Measurements from ENCODE around the gene UST.

UST gene

DNA sequence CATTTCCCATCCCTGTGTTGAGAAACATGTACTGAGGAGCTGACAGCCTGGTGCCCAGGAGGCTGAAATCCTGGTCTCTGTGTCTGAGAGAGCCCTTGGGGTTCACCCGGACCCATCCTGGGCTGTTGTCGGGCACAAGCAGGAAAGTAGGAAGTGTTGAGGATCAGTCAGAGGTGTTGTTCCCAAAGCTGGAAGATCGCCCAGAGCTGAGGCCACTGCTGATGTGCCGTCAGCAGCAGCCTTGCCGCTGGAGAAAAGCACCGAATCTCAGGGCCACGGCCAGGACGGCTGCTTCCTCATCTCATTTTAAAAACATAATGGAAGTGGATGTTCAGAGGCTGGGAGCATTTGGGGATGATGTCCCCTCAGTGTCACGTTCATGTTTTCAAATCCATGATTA, 218.5 kb downstream of the UST start:
- Histone ChIP-seq H3K36me3 (no peaks in the 10 kb centered on the region), H3K9me3 (no peaks in the 10 kb centered on the region), H3K4me1 (no peaks in the 10 kb centered on the region), H3K4me3 (ENCODE audit: low read depth, low read length) (no peak overlapping the region), H3K27me3 (peaks cover 20% of the 10 kb centered on the region)
- DNase-seq = no peak
- no peak for TF ChIP-seq CTCF (IDR thresholded peaks at IDR 0.05; ENCODE audit: low read depth, low read length)

DNA sequence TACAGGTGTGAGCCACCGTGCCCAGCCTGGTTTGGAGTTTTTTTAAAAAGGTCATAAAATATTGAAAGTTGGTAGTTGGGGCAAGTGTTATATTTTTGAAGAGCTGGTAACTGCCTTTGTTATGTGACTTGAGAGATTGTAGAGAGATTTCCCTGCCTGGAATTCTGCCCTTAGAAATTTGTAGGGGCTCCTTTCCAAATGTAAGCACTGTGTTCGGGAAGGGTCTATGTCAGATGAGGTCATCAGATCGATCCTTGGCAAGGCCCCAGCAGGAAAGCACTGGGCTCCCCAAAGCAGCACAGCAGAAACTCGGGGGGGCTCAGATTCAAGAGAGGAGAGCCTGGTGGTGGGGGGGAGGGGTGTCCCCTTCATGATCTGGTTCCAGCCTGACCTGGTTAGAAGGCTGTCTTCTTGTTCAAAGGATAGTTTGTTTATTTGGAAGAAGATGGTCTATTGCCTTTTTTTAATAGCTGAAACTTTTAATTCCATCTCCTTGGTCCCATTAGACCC, 220.2 kb downstream of the UST start:
- no peaks in the 10 kb centered on the region for H3K4me1 ChIP-seq
- H3K4me3 ChIP-seq (ENCODE audit: low read depth, low read length) = no peak overlapping the region
- H3K9me3 ChIP-seq = no peaks in the 10 kb centered on the region
- TF ChIP-seq CTCF (IDR thresholded peaks at IDR 0.05; ENCODE audit: low read depth, low read length) = no peak
- peaks cover 38% of the 10 kb centered on the region for H3K27me3 ChIP-seq
- no peak for DNase-seq
- no peaks in the 10 kb centered on the region for H3K36me3 ChIP-seq

GRCh38 chr6:148967541-148967956, 220.7 kb downstream of the UST start:
- DNase-seq = no peak
- TF ChIP-seq CTCF (IDR thresholded peaks at IDR 0.05; ENCODE audit: low read depth, low read length) = no peak
- Histone ChIP-seq H3K4me3 (ENCODE audit: low read depth, low read length) (no peak overlapping the region), H3K9me3 (no peaks in the 10 kb centered on the region), H3K4me1 (no peaks in the 10 kb centered on the region), H3K27me3 (peaks cover 43% of the 10 kb centered on the region), H3K36me3 (no peaks in the 10 kb centered on the region)

- DNase-seq = no peak
- H3K9me3 ChIP-seq = no peaks in the 10 kb centered on the region
- no peak for TF ChIP-seq CTCF (IDR thresholded peaks at IDR 0.05; ENCODE audit: low read depth, low read length)
- H3K4me3 ChIP-seq (ENCODE audit: low read depth, low read length) = no peak overlapping the region
- H3K27me3 ChIP-seq = peaks cover 56% of the 10 kb centered on the region
- H3K36me3 ChIP-seq = no peaks in the 10 kb centered on the region
- H3K4me1 ChIP-seq = no peaks in the 10 kb centered on the region
These were observed 222.2 kb downstream of the UST start for GRCh38 chr6:148968771-148969602.

- no peak for DNase-seq
- TF ChIP-seq CTCF (IDR thresholded peaks at IDR 0.05; ENCODE audit: low read depth, low read length) = no peak
- H3K36me3 ChIP-seq = no peaks in the 10 kb centered on the region
- no peaks in the 10 kb centered on the region for H3K4me1 ChIP-seq
- H3K27me3 ChIP-seq = peaks cover 62% of the 10 kb centered on the region
- H3K4me3 ChIP-seq (ENCODE audit: low read depth, low read length) = no peak overlapping the region
- no peaks in the 10 kb centered on the region for H3K9me3 ChIP-seq
These were observed 222.8 kb downstream of the UST start for GRCh38 chr6:148969603-148970061.

Data from BE2C (cell line).